GM19397 (cell line): ENCODE measurements around the gene NPHP1.
"Not testable (repeated sequence)": the region's sequence is repeated elsewhere in the genome, so short reads cannot be mapped to it uniquely, and the experiment has no call there.

Experiments used
- ATAC-seq: cut with Tn5 transposase; IDR thresholded peaks from one replicate; pipeline ENCODE4 v1.9.1; 2021; ENCODE audit warnings: mild to moderate bottlenecking, moderate library complexity; ENCODE audit not compliant: unreplicated experiment

Gene NPHP1

DNA sequence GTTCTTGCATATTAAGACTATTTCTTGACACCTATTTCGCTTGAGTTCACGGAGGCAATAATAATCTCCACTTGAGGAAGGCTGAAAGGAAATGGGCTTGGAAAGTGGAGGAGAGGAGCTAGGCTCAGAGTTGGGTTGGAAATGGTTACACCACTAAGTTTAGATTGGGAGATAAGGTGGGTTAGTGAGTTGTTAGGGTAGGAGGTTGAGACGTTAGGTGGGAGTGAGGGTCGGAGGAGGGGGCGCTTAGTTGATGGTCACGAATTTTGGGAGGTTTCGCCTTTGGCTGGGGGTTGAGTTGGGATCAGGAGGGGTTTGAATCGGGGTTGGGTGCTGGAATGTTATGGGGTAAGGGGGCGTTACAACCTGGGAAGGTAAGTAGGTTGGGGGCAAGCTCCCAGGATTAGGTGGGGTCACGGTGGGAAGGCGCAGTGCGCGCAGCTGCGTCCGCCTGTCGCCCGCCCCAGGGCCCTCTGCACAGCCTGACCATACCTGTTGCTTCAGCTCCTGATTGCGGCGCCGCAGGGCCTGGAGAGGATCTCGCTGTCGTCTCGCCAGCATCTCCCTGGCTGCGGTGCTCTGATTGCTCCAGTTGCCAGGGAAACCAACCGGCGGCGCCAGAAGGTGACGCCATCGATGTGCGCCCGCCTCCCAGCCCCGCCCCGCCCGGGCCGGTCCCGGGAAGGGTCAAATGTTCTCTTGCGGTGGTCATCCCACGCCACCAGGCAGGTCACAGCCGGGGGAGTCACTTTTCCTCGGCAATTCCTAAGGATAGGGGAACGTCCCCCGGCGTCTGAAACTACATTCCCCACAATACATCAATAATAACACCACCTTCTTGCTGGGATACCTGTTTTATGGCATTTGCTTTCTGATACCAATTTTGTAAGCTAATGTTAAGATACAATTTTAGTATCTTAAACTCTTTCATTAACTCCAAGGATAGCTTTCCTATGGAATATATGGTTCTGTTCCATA, at the start of gene NPHP1:
Gene NPHP1 (minus strand): TSS at position 606 of the 978 bp plus-strand sequence. CDS start 45 bp downstream, at position 561.
- peak; percentile 97 for ATAC-seq

DNA sequence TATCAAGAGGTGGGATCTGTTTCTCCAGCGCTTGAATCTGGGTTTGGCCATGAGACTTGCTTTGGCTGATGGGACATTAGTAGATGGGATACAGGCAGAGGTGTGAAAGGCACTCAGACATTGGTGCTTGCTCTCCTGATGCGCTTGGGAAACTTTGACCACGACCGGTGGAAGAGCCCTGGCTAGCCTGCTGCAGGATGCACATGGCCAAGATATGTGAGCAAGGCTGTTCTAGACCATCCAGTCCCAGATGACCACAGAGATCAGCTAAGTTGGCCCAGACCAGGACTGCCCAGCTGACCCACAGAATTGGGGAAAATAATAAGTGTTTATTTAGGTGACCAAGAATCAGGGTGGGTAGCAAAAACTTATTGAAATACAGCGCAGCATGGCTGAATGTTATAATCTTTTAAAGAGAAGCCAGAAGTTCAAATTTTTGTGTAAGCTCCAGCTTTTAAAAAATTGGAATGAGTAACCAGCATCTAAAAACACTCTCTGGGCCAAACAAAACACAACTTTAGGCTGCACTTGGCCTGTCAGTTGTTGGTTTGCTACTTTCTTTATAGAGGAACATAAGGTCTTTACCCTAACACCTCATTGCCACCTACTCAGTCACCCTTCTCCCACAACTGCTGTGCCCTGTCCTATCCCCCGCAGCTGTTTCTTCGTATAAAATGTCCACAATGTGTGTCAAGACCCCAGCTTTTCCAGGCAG, 43.4 kb upstream of the NPHP1 start:
- ATAC-seq, result not testable (repeated sequence)

DNA sequence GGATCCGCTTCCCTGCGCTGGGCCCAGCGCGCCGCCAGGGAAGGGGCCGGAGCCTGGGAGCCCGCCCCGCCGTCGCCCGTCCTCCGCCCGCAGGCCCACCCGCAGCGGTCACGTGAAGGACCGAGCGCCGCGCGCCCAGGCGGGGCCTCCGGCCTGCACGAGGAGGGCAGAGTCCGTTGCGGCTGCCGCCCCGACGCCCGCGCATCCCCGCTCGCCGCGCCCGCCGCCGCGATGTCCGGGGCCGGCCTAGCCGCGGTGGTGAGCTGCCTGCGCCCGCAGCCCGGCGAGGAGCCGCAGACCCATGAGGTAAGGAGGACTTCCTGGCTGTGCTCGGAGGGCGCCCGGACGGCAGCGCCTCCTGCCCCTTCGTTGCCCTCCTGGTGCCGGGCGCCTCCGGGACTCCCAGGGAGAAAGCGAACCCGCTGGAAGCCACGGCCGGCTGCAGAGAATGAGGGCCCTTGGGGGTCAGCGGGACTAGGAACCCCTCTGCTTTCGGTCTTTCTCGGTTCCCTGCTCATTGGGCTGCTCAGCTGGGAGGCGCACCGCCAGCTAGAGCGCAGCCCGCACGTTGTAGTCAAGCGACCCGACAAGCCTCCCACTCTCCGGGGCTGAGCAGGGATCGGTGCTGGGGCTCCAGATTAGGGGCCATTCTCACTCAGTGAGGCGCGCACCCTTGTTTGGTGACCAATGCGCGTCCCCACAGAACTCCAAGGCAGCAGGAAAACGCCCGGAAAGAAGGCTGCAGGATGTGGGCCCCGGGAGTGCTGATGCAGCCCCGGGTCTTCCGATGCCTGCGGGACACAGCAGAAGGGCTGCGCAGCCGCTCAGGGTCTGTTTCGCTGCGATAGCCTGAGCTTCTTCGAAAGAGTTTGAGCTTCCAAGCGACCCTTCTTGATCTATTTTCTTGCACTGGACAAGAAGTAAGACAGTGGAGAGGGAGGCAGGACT, 40.9 kb upstream of the NPHP1 start:
- ATAC-seq, result not testable (repeated sequence)

DNA sequence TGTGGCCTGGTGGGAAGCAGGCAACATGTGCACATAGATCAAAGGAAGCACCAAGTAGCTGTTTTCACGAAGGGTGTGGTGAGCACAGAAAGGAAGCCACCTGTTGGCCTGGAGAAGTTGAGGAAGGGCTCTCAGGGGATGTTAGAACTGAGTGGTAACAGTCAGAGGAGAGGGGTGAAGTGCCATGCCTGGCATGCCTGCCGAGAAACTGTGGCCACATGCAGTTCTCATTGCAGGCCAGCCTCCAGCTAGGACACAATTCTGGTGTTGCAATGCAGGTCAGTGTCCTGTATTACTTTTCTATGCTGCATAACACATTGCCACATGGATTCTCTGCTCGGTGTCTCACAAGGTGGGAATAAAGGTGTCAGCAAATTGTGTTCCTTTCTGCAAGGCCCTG, 38.5 kb upstream of the NPHP1 start:
- ATAC-seq, result not testable (repeated sequence)

DNA sequence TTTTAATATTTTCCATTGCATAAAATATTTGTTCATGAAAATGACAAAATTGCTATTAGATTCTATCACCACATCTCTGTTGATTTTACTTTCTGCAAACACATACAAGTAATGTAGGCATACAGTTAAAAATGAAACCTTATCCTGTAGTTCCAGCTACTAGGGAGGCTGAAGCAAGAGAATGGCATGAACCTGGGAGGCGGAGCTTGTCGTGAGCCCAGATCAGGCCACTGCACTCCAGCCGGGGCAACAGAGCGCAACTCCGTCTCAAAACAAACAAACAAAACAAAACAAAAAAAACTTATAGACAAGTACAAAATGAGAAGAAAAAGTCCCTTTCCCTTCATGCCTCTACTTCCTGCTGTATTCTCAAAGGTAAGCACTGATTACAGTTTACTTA, 29.7 kb upstream of the NPHP1 start:
- ATAC-seq, result not testable (repeated sequence)

DNA sequence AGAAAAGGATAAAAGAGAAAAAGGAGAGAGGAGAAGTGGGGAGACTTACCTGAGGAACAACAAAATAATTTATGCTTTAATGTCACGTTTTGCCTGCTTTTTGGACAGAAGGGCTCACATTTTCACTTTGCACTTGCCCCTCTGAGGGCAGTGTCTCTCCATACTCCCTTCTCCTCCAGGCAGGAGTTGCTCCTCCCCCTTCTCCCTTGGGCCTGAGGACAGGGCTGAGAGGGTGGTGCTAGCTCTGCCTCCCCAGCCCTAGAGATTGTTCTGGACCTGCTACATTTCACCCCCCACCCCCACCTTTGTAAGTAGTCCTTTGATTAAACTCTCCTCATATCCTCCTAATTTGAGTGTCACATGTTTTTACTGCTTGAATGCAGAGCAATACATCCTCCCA, 25.1 kb upstream of the NPHP1 start:
- ATAC-seq, result not testable (repeated sequence)

DNA sequence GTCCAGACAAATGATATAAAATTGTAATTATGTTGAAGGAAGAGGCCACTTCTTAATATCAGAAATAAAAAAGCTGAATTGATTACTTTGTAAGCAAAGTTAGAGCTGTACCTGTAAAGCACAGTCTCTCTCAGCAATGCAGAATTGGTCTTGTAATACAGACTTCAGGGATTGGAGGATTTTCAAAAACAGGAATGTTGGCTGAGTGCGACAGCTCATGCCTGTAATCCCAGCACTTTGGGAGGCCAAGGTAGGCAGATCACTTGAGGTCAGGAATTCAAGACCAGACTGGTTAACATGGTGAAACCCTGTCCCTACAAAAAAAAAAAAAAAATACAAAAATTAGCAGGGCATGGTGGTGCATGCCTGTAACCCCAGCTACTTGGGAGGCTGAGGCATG, 17.8 kb upstream of the NPHP1 start:
- ATAC-seq, result not testable (repeated sequence)

DNA sequence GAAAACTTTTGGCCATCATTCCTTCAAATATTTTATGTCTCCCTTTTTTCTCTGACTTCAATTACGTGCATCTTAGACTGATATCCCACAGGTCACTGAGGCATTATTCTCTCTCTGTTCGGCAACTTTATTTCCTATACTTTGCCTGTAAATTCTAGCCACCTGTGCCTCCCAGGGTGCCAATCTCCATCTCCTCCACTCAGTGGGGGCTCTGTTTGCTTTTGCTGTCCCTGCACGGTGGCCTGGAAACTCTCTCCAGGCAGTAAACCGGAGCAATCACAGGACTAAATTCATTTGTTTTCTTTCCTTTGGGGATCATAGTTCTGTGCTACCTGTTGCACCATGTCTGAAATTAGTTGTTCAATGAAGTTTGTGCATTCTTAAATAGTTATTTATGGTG, 17.1 kb upstream of the NPHP1 start:
- ATAC-seq, result no peak

DNA sequence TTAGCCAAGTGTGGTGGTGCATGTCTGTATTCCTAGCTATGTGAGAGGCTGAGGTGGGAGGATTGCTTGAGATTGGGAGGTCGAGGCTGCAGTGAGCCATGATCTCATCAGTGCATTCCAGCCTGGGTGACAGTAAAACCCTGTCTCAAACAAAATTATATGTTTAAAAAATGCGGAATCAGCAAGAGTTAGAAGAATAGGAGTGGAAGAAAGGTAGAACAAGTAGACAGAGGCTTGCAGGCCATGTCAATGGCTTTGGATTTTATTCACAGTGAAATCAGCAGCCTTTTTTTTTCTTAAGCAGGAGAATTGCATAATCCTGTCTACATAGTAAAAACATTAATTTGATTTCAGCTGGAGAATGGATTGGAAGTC, 15.4 kb upstream of the NPHP1 start:
- ATAC-seq, result no peak

DNA sequence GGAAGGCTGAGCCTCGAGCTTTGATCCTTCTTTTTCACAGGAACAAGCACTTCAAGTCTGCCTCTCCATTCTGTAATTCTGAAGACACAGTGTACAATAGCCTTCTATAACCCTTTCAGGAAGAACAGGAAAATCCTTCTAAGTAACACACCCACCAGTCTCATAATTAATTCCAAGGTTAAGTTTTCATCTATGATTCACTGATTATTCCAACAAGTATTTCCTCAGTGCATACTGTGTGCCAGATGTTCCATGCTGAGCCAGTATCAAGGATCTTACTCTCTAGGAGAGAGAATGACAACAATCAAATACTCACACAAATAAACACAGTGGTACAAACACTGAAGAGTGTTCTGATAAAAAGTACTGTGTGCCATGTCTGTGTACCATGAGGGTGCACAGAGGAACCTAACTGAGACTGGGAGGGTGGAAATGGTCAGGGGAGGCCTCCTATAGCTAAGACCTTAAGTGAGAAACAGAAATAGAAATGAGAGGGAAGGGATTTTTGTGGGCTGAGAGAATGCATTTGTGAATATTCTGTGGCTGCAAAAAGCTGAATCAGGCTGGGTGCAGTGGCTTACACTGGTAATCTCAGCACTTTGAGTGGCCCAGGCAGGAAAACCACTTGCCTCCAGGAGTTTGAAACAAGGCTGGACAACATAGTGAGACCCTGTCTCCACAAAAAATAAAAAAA, 14.8 kb upstream of the NPHP1 start:
- no peak for ATAC-seq

DNA sequence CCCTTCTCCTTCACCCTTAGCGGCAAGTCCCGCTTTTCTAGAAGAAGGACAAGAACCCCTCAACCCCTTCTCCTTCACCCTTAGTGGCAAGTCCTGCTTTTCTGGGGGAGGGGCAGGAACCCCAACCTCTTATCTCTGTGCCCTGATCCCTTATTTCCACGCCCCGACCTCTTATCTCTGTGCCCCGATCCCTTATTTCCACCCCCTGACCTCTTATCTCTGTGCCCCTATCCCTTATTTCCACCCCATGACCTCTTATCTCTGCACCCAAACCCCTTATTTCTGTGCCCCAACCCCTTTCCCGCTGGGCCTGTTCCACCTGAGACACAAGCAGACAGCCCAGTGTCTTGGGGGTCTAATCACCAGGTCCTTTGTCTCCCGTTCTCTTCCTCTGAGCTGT, 14.1 kb upstream of the NPHP1 start:
- ATAC-seq, result not testable (repeated sequence)

DNA sequence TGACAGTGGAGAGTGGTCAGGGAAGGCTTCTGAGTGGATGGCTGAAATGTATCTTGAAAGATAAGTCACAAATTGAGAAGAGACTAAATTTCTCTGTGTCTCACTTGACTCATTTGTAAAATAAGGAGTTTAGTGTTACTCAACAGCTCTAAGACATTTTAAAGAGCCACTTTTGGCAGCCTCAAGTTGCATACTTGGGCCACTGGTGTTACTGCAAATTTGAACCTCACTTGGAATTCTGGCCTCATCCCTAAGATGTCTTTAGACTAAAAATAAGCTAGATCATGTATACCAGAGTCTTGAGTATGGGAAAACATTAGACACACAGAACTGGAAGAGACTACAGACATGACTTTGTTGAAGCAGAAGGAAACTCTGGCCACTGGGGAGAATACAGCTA, 12.0 kb upstream of the NPHP1 start:
- ATAC-seq, result no peak

DNA sequence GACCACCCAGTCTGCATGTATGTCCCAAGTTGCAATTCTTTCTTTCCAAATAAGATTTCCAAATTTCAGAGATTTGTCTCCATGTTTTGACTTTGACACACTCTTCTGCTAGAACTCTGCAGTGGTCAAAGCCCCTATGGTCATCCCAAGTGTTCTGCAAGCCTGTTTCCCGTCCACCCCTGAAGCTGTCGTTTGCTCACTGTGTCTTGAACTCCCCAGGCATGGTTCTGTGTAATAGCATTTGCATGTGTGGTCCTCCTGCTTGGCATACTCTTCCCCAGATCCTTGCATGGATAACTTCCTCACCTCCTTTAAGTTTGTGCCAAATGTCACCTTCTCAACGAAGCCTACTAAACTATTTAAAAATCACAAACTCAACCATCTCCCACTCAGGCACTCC, 11.4 kb upstream of the NPHP1 start:
- ATAC-seq, result no peak

DNA sequence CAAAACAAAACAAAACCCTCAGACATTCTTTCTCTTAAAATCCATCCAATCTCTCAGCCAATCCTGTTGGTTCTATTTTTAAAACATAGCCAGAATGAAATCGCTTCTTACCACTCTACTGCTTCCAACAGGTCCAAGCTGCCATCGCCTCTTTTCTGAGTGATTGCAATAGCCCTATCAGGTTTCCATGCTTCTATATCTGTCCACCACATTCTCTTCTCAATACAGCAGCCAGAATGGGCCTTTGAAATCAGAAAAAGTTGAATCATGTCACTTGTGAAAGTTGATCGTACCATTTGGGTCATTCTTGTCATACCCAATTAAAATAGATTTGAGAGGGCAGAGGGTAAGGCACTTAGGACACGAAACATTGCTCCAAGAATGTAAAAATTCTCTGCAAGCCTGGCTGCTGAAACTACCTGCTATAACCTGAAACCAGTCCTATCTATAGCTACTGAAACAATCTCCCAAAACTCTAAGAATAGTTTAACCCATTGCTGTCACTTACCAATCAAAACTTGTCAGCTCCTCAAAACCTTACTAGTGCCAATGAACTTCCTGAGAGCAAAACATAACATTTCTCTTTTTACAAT, 10.8 kb upstream of the NPHP1 start:
- ATAC-seq, result no peak

DNA sequence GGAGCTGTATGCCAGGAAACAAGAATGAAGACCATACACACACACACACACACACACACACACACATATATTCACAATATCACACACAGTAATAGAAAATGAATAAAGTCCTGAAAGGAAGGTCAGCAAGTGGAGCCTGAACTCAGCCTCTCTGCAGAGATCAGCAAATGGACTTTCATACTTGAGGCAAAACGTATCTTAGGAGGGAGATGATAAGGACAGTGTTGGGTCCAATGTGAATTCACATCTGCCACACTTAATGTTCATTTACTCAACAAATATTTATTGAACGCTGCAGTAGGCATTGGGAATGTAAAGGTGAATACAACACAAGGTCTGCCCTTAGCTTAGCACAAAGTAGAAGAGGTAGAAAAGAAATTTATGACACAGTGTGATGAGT, 10.3 kb upstream of the NPHP1 start:
- no peak for ATAC-seq

DNA sequence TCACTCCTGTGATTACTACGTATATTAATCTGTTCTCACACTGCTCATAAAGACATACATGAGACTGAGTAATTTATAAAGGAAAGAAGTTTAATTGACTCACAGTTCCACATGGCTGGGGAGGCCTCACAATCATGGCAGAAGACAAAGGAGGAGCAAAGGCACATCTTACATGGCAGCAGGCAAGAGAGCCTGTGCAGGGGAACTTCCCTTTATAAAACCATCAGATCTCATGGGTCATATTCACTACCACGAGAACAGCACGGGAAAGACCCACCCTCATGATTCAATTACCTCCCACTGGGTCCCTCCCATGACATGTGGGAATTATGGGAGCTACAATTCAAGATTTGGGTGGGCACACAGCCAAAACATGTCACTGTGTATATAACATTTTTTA, 8.7 kb upstream of the NPHP1 start:
- not testable (repeated sequence) for ATAC-seq

DNA sequence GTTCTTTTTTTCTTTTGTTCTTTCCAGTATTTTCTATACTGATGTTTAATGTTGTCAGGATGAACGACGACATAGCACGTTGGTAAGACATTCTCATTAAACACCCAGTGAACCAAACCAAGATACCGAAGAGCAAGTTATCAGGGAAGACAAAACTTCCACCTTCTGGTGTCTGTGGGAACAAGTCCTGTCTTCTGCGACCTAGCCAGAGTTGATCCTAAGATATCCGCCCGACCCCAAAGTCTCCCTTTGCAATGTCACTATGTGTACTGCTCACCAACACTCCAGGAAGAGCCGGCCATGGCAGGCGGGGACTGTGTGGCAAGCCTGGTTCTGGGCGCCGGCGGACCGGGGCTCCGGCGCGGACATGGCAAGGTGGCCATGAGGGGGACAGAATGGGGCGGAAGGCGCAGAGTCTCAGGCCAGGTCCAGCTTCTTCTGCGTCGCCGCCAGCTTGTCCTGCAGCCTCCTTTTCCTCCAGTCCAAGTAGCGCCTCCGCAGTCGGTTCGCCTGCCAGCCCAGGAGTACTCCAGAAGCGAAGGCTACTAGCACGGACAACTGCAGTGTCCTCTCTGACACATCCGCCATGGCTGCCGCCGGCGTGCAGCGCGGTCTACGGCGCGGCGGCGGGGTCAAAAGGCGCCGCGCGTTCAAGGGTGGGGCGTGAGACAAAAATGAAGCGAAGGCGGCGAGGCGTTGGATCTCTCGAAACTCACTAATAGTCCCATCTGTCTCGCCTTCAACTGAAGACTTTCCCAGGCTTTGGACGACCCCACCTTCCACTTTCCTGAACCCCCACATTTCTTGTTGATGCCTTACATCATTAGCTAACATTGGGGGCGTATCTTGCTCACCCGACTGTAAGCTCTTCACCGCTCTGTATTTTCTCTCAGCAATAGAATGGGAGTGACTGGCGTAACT, 7.4 kb upstream of the NPHP1 start, which contains the start of gene MTLN:
Gene MTLN (minus strand): TSS at position 610 of the 921 bp plus-strand sequence. CDS start 22 bp downstream, at position 588.
- ATAC-seq, result peak; percentile 93

DNA sequence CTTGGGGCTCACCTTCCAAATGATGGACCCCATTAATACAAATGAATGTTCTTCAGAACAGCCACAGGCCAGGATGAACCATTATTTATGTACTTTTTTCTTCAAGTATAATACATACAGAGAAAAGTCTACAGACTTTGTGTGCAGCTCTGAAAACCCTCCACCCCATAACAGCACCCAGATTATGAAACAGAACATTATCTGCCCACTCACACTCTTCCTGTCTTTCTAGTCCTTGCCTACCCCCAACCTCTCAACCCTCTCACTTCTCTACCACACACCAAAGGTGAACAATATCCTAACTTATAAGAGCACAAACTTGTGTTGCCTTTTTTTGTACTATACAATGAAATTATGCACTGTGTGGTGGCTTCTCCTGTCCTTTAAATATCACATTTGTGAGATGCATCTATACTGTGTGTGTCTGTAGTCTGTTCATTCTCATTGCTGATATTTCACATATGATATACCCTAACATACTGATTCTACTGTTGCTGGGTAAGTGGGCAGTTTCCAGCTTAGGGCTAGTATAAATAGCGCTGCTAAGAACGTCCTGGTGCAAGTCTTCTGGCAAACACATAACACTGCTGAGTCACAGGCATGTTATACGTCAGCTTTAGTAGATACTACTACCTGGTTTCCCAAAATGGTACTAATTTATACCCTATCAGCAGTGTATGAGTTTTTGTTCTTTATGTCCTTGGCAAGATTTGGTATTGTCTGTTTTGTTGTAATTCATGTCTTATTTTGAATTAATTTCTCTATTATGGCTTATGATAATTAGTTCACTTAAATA, 1.0 kb upstream of the NPHP1 start:
- ATAC-seq, result no peak
